NCI-H2196 treated with DMSO at 0.1 percent for 48 hours (cell line): ENCODE measurements around the gene RTL9.
"Not testable (repeated sequence)": the region's sequence is repeated elsewhere in the genome, so short reads cannot be mapped to it uniquely, and the experiment has no call there.

ENCODE experiments used
- DNase-seq: peaks from one replicate; lab custom pipeline; 2025; ENCODE audit not compliant: unreplicated experiment; lab: John Stamatoyannopoulos, UW

RTL9 gene

DNA sequence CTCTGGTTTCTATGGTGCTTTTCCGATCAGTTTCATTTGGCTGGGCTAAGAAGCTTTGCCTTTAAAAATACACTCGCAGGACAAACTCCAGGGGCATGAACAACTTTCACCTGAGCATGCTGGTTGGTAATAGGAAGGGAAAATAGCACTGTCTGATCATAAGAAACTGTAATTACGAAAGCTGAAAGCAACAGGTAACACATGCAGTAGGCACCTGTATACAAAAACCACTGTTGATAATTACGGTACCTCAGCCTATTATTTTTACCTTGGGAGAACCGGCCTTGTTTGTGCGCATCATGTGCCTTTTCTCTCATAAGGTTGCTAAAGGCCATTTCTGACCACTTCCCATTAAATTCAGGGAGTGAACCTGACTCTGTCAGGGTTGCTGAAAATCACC lies 45.7 kb downstream of the RTL9 start:
- DNase-seq = no peak

DNA sequence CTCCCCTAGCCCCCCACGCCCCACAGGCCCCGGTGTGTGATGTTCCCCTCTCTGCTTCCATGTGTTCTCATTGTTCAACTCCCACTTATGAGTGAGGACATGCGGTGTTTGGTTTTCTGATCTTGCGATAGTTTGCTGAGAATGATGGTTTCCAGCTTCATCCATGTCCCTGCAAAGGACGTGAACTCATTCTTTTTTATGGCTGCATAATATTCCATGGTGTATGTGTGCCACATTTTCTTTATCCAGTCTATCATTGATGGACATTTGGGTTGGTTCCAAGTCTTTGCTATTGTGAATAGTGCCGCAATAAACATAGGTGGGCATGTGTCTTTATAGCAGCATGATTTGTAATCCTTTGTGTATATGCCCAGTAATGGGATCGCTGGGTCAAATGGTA lies 47.6 kb downstream of the RTL9 start:
- not testable (repeated sequence) for DNase-seq

DNA sequence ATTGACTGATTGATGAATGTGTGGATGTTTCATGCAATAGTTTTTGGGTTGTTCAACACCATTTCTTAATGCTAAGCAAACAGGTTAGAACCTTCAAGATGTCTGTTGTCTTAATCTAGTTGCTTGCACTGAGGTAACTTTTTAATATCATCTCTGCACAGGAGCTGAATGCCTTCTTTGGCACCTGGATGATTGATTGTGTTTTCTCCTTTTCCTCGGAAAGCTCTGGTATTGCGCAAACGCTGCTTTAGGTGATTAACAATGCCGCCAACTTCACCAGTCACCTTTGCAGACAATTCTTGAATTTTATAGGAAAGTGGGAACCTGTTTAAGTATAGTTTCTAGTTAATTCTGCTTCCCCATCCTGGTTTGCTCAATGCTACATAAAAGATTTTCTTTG lies 48.2 kb downstream of the RTL9 start:
- DNase-seq = no peak

DNA sequence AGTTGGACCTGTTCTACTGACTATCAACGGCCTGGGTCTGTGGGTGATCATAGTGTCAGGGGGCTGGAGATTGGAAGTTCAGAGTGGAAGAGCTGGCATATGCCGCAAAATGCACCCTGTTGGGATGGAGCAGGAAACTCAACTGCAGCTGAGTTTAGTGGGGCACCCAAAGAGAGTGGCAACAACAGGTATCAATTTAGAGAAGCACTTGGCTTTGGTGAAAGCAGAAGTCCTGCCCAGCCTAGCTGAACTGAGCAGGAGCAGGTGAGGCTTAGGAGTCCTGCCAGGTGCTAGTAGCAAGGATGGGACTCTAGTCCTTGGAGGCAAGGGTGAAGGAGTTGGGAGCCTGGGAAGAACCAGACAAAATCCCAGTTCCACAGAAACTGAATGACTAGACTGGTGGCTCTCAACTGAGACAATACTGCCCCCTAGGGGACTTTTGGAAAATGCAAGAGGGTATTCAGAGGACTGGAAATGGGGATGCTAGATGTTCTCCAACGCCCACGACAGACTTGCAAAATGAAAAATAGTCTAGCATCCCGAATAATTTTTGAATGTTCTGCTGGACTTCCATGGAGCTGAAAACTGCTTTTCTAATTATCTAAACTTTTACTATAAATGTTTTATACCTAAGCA lies 49.4 kb downstream of the RTL9 start:
- DNase-seq = no peak
